ENCODE data around the gene IGLON5.
A peak's percentile ranks its signal among the peaks of the same experiment; 100 is the strongest.

The IGLON5 gene

GRCh38 chr19:51365965-51366388 lies 54.5 kb downstream of the IGLON5 start, which contains the start of gene ETFB:
ETFB (minus strand) TSS chr19:51366388; CDS start chr19:51366326, 62 bp downstream.
- TF ChIP-seq, protein P1, sequence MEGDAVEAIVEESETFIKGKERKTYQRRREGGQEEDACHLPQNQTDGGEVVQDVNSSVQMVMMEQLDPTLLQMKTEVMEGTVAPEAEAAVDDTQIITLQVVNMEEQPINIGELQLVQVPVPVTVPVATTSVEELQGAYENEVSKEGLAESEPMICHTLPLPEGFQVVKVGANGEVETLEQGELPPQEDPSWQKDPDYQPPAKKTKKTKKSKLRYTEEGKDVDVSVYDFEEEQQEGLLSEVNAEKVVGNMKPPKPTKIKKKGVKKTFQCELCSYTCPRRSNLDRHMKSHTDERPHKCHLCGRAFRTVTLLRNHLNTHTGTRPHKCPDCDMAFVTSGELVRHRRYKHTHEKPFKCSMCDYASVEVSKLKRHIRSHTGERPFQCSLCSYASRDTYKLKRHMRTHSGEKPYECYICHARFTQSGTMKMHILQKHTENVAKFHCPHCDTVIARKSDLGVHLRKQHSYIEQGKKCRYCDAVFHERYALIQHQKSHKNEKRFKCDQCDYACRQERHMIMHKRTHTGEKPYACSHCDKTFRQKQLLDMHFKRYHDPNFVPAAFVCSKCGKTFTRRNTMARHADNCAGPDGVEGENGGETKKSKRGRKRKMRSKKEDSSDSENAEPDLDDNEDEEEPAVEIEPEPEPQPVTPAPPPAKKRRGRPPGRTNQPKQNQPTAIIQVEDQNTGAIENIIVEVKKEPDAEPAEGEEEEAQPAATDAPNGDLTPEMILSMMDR (conservative IDR thresholded peaks at IDR 0.05; ENCODE audit: low read length): no peak
- peak within 1 kb of the TSS; percentile 94 for H3K4me3 ChIP-seq (ENCODE audit: low read length)
- DNase-seq (ENCODE audit: low read depth): no peak

DNA sequence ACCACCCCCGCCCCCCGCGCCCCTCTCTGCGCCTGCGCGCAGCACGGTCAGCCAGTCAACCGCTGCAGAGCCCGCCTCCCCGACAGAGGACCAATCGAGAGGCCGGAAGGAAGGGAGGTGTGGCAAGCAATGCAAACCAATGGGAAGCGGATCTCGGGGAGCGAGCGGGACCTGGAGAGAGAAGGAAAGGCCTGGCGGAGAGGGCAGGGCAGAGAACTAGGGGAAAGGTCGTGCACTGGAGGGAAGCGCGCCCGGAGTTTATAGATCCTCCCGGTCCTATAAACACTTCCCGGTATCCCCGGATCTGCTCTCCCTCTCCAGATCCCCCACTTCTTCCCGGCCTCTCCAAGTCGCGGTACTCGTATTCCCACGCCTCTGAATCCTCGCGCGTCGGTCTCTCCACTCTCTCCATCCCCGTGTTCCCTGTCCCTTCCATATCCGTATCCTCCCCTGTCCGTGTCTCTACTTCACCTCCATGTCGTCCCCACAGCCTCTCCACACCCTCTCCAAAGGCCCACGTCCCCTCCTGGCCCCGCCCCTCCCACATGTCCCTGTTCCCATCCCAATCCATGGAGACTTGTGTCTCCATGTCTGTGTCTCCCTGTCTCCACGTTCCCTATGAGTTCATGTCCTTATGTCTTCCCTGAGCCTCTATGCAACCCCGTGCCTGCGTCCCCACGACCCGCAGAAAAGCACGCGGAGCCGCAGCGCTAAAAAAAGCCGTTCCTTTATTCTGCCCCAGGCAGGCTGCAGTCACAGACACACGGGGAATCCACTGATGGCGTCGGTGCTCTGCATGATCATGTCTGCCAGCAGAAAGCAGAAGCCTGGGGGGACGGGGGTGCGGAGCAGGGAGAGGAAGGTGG lies 55.2 kb downstream of the IGLON5 start:
- TF ChIP-seq, protein P1 (conservative IDR thresholded peaks at IDR 0.05; ENCODE audit: low read length): no peak
- DNase-seq (ENCODE audit: low read depth): peak; percentile 97
- H3K4me3 ChIP-seq (ENCODE audit: low read length): peak overlapping the region; percentile 94

GRCh38 chr19:51367255-51367564 lies 55.8 kb downstream of the IGLON5 start:
- no peak for DNase-seq (ENCODE audit: low read depth)
- peak overlapping the region; percentile 76 for H3K4me3 ChIP-seq (ENCODE audit: low read length)
- TF ChIP-seq, protein P1 (conservative IDR thresholded peaks at IDR 0.05; ENCODE audit: low read length): no peak

GRCh38 chr19:51367565-51368365 lies 56.3 kb downstream of the IGLON5 start:
- peak; percentile 98 for DNase-seq (ENCODE audit: low read depth)
- H3K4me3 ChIP-seq (ENCODE audit: low read length): peak overlapping the region; percentile 79
- TF ChIP-seq, protein P1 (conservative IDR thresholded peaks at IDR 0.05; ENCODE audit: low read length): no peak

GRCh38 chr19:51368366-51369282 lies 57.2 kb downstream of the IGLON5 start, which contains the start of gene CLDND2:
CLDND2 (minus strand) TSS chr19:51369003; CDS start chr19:51368577, 426 bp downstream.
- TF ChIP-seq, protein P1 (conservative IDR thresholded peaks at IDR 0.05; ENCODE audit: low read length): no peak
- peak within 1 kb of the TSS; percentile 79 for H3K4me3 ChIP-seq (ENCODE audit: low read length)
- DNase-seq (ENCODE audit: low read depth): no peak

- TF ChIP-seq, protein P1 (conservative IDR thresholded peaks at IDR 0.05; ENCODE audit: low read length): no peak
- DNase-seq (ENCODE audit: low read depth): no peak
- no peak overlapping the region for H3K4me3 ChIP-seq (ENCODE audit: low read length)
Measured at GRCh38 chr19:51370230-51370629, 58.8 kb downstream of the IGLON5 start.
